Measurements from ENCODE around the gene RALBP1.
"Not testable (repeated sequence)": the region's sequence is repeated elsewhere in the genome, so short reads cannot be mapped to it uniquely, and the experiment has no call there.

RALBP1 gene

GRCh38 chr18:9444549-9444948 lies 30.8 kb upstream of the RALBP1 start:
- no peak for TF ChIP-seq CTCF (IDR thresholded peaks at IDR 0.05; ENCODE audit: borderline replicate concordance, insufficient read depth, low read depth, low read length)
- no peak overlapping the region for H3K4me3 ChIP-seq (ENCODE audit: low read depth, low read length)

- H3K4me3 ChIP-seq (ENCODE audit: low read depth, low read length): no peak overlapping the region
- no peak for TF ChIP-seq CTCF (IDR thresholded peaks at IDR 0.05; ENCODE audit: borderline replicate concordance, insufficient read depth, low read depth, low read length)
These were observed 28.5 kb upstream of the RALBP1 start for GRCh38 chr18:9446839-9447238.

GRCh38 chr18:9447334-9447733 lies 28.0 kb upstream of the RALBP1 start:
- no peak for TF ChIP-seq CTCF (IDR thresholded peaks at IDR 0.05; ENCODE audit: borderline replicate concordance, insufficient read depth, low read depth, low read length)
- no peak overlapping the region for H3K4me3 ChIP-seq (ENCODE audit: low read depth, low read length)

- TF ChIP-seq CTCF (IDR thresholded peaks at IDR 0.05; ENCODE audit: borderline replicate concordance, insufficient read depth, low read depth, low read length): no peak
- H3K4me3 ChIP-seq (ENCODE audit: low read depth, low read length): no peak overlapping the region
These were observed 25.5 kb upstream of the RALBP1 start for GRCh38 chr18:9449600-9450414.

GRCh38 chr18:9450920-9451319 lies 24.4 kb upstream of the RALBP1 start:
- not testable (repeated sequence) for H3K4me3 ChIP-seq (ENCODE audit: low read depth, low read length)

GRCh38 chr18:9453283-9453682 lies 22.0 kb upstream of the RALBP1 start:
- no peak overlapping the region for H3K4me3 ChIP-seq (ENCODE audit: low read depth, low read length)
- no peak for TF ChIP-seq CTCF (IDR thresholded peaks at IDR 0.05; ENCODE audit: borderline replicate concordance, insufficient read depth, low read depth, low read length)

- TF ChIP-seq CTCF (IDR thresholded peaks at IDR 0.05; ENCODE audit: borderline replicate concordance, insufficient read depth, low read depth, low read length): no peak
- H3K4me3 ChIP-seq (ENCODE audit: low read depth, low read length): no peak overlapping the region
These were observed 21.1 kb upstream of the RALBP1 start for GRCh38 chr18:9454061-9454703.

Data from GM12875 (cell line).